Spleen (tissue), 11 donors: Measurements from ENCODE around the gene NOSIP. TPM values are rescaled to one million over a fixed set of nuclear protein-coding genes. Genes with fewer than 3 reads are reported as not detected.

ENCODE experiments used
- DNase-seq: peaks from one replicate; pipeline ENCODE4 v3.0.0-alpha.2; 2020
- H3K27ac ChIP-seq, 8 donors: fragments of 200-600 bp; sonication (generic) in 7 of 8; 1 replicate in 4 of 8; 2 replicates in 4 of 8; pipeline versions ENCODE4 v1.5.0 to v1.8.0; 2016 to 2021; ENCODE audit warnings: inconsistent platforms in 4 of 8, mild to moderate bottlenecking in 4 of 8, moderate library complexity in 1 of 8
- H3K27me3 ChIP-seq, 7 donors: fragments of 200-600 bp; sonication (generic) in 6 of 7; replicated peaks in 1 of 7; 1 replicate in 4 of 7; 2 replicates in 3 of 7; pipeline versions ENCODE4 v1.5.0 to v1.8.0; 2016 to 2021; ENCODE audit warnings: inconsistent platforms in 3 of 7, mild to moderate bottlenecking in 1 of 7
- H3K36me3 ChIP-seq, 6 donors: fragments of 200-600 bp; sonication (generic) in 5 of 6; 1 replicate in 4 of 6; 2 replicates in 2 of 6; pipeline versions ENCODE4 v1.5.0 to v1.8.0; 2016 to 2021; ENCODE audit warnings: inconsistent platforms in 2 of 6
- H3K4me1 ChIP-seq, 6 donors: fragments of 200-600 bp; sonication (generic) in 5 of 6; 1 replicate in 3 of 6; 2 replicates in 3 of 6; pipeline versions ENCODE4 v1.5.0 to v1.8.0; 2016 to 2021; ENCODE audit warnings: inconsistent platforms in 3 of 6
- H3K4me3 ChIP-seq, 8 donors: fragments of 200-600 bp; sonication (generic) in 7 of 8; 1 replicate in 4 of 8; 2 replicates in 4 of 8; pipeline versions ENCODE4 v1.5.0 to v1.8.0; 2016 to 2021; ENCODE audit warnings: inconsistent platforms in 4 of 8, mild to moderate bottlenecking in 4 of 8, moderate library complexity in 2 of 8
- H3K9me3 ChIP-seq, 8 donors: fragments of 200-600 bp; sonication (generic) in 7 of 8; 1 replicate in 4 of 8; 2 replicates in 4 of 8; pipeline versions ENCODE4 v1.5.0 to v1.8.0; 2016 to 2021; ENCODE audit warnings: inconsistent platforms in 4 of 8
- POLR2A ChIP-seq, 3 donors: fragments of 450-650 bp; IDR thresholded peaks; one replicate each; pipeline ENCODE4 v1.5.1; 2017; ENCODE audit warnings: antibody characterized with exemption in 3 of 3, mild to moderate bottlenecking in 1 of 3
- POLR2AphosphoS5 ChIP-seq, 3 donors: sonication (generic); formaldehyde crosslinking; IDR thresholded peaks; one replicate each; pipeline ENCODE4 v1.5.1; 2017; ENCODE audit warnings: antibody characterized with exemption in 3 of 3
- WGBS, 5 donors: extraction: QIAGEN DNeasy Blood & Tissue Kit in 3 of 5; methylation state at CpG; one replicate each; pipeline versions ENCODE4 v1.1.5 to v1.1.7; 2013 to 2018; 5-methylcytosine and 5-hydroxymethylcytosine counted together
- intact Hi-C: fragments of 100-400 bp; cut with DNase I; formaldehyde crosslinking; loops from one replicate; pipeline ENCODE4 v1.15.0; 2023; ENCODE audit warnings: low total_unique reads
- polyA plus RNA-seq, 3 donors: library from polyadenylated mRNA; stranded (reverse); fragments of 200-250 nt; gene quantifications; one replicate each; pipeline ENCODE4 v1.2.1, GENCODE V29; 2013
- total RNA-seq, 7 donors: library from RNA; depleted of rRNA in 3 of 7; stranded (reverse); fragments of >200 nt in 3 of 7; fragmentation: NEBNext Ultra II Directional in 4 of 7; extraction: Animal tissue kit (Norgen Biotek cat#: 25700) in 4 of 7; gene quantifications; one replicate each; pipeline versions ENCODE4 v1.1.0 to v1.2.1, GENCODE V29; 2016 to 2021
- TF ChIP-seq, protein P1 (sequence below), 11 experiments: fragments of 200-600 bp in 7 of 11; fragments of 450-650 bp in 4 of 11; sonication (generic) in 4 of 11; IDR thresholded peaks in 8 of 11; conservative IDR thresholded peaks in 3 of 11; 1 replicate in 7 of 11; 2 replicates in 4 of 11; pipeline versions ENCODE4 v1.4.0 to v1.8.0; 2016 to 2021; ENCODE audit warnings: antibody characterized with exemption in 11 of 11, inconsistent platforms in 4 of 11, mild to moderate bottlenecking in 1 of 11
- donor health status: healthy with polysubstance abuse.
- donor health status: DM: no; HTN: no; CAD: no; lungs with moderate emphysema.
- donor health status: DM: no; HTN: no; CAD: no.
- donor health status: Bipolar disorder and iron deficiency.
- donor health status: healthy.
- donor health status: DM: no; HTN: no; CAD: no.
- donor health status: DM: yes; HTN: yes; CAD: no.

Gene NOSIP
- total and polyA plus RNA-seq, 10 donors = 58.6 to 152 (median 71.7) TPM

- peak overlapping the region in 1 of 8 donors; percentile 5 for H3K4me3 ChIP-seq
- intact Hi-C loops = no loop called here
- TF ChIP-seq, protein P1, sequence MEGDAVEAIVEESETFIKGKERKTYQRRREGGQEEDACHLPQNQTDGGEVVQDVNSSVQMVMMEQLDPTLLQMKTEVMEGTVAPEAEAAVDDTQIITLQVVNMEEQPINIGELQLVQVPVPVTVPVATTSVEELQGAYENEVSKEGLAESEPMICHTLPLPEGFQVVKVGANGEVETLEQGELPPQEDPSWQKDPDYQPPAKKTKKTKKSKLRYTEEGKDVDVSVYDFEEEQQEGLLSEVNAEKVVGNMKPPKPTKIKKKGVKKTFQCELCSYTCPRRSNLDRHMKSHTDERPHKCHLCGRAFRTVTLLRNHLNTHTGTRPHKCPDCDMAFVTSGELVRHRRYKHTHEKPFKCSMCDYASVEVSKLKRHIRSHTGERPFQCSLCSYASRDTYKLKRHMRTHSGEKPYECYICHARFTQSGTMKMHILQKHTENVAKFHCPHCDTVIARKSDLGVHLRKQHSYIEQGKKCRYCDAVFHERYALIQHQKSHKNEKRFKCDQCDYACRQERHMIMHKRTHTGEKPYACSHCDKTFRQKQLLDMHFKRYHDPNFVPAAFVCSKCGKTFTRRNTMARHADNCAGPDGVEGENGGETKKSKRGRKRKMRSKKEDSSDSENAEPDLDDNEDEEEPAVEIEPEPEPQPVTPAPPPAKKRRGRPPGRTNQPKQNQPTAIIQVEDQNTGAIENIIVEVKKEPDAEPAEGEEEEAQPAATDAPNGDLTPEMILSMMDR (IDR thresholded peaks at IDR 0.05 in 8 of 11, conservative IDR thresholded peaks at IDR 0.05 in 3 of 11) = no peak
- TF ChIP-seq POLR2A (IDR thresholded peaks at IDR 0.05) (no peak), POLR2AphosphoS5 (IDR thresholded peaks at IDR 0.05) (peak; percentile 26 to 68 (median 38))
- no peak for DNase-seq
- H3K27ac ChIP-seq = peak overlapping the region in 6 of 8 donors; percentile 9 to 76 (median 50)
- H3K9me3 ChIP-seq = no peaks in the 10 kb centered on the region
- H3K27me3 ChIP-seq = no peaks in the 10 kb centered on the region
- peaks cover 0 to 79% (median 46%) of the 10 kb centered on the region in 6 donors for H3K36me3 ChIP-seq
- 91 to 94% (median 92%) methylated on average over 45 to 66 of the region's 66 CpGs for whole genome bisulfite sequencing, 5 donors
- H3K4me1 ChIP-seq = peaks cover 19 to 95% (median 64%) of the 10 kb centered on the region in 6 donors
Measured at GRCh38 chr19:49556412-49557398, 23.7 kb downstream of the NOSIP start.

DNA sequence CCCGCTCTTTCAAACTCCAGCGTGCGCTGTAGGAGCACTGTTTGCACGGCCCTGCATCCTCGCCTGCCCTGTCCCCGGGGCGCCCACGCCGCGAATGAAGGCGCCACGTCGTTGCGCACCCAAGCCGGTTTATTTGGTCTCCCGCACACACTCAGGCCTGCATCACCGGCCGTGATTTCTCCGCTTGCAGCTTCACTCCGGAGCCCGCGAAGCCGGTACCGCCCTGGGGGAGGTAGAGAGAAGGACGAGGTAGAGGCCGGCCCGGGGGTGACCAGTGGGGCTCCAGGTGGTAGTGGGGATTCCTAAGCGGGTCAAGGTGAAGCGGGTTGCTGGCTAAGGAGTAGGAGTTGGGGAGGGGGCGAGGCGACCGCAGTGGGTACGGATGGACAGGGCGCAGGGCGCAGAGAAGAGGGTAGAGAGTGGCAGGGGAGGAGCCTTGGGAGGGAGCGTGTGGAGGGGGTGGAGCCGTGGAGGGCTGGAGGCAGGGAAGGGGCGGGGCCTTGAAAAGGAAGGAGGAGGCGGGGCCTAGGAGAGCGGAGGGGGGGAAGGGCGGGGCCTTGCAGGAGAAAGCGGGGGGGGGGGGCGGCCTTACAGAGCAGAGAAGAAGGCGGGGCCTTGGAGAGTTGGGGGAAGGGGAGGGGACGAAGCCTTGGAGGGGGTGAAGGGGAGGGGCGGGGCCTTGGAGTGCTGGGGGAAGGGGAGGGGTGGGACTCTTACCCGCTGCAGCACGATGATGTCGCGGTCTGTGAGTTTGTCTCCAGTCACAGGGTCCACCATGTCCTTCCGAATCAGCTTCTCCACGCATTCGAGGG, 24.6 kb downstream of the NOSIP start:
- H3K9me3 ChIP-seq = no peaks in the 10 kb centered on the region
- no peaks in the 10 kb centered on the region for H3K27me3 ChIP-seq
- H3K27ac ChIP-seq = peak overlapping the region in 7 of 8 donors; percentile 32 to 86 (median 76)
- H3K4me1 ChIP-seq = peaks cover 16 to 95% (median 56%) of the 10 kb centered on the region in 6 donors
- H3K4me3 ChIP-seq = peak overlapping the region in 1 of 8 donors; percentile 5
- peak; percentile 84 for DNase-seq
- TF ChIP-seq POLR2A (IDR thresholded peaks at IDR 0.05) (no peak), POLR2AphosphoS5 (IDR thresholded peaks at IDR 0.05) (peak in 2 of 3 donors; percentile 20 to 56)
- TF ChIP-seq, protein P1 (IDR thresholded peaks at IDR 0.05 in 8 of 11, conservative IDR thresholded peaks at IDR 0.05 in 3 of 11) = no peak
- intact Hi-C loops = no loop called here
- 83 to 92% (median 89%) methylated on average over 45 to 52 of the region's 53 CpGs for WGBS, 5 donors
- peaks cover 0 to 84% (median 46%) of the 10 kb centered on the region in 6 donors for H3K36me3 ChIP-seq

- H3K4me3 ChIP-seq = no peak overlapping the region
- H3K36me3 ChIP-seq = peaks cover 0 to 84% (median 43%) of the 10 kb centered on the region in 6 donors
- peaks cover 16 to 89% (median 46%) of the 10 kb centered on the region in 6 donors for H3K4me1 ChIP-seq
- peak; percentile 85 for DNase-seq
- TF ChIP-seq POLR2A (IDR thresholded peaks at IDR 0.05) = no peak
- TF ChIP-seq, protein P1 (IDR thresholded peaks at IDR 0.05 in 8 of 11, conservative IDR thresholded peaks at IDR 0.05 in 3 of 11) = no peak
- peak; percentile 60 to 82 (median 80) for TF ChIP-seq POLR2AphosphoS5 (IDR thresholded peaks at IDR 0.05)
- H3K27ac ChIP-seq = peak overlapping the region; percentile 58 to 86 (median 74)
- no peaks in the 10 kb centered on the region for H3K9me3 ChIP-seq
- no peaks in the 10 kb centered on the region for H3K27me3 ChIP-seq
- intact Hi-C loops = no loop called here
- 25 to 42% (median 37%) methylated on average over 17 of the region's 17 CpGs for WGBS, 5 donors
Measured at GRCh38 chr19:49554701-49555181, 25.6 kb downstream of the NOSIP start.
